Measurements from ENCODE around the gene ENTPD2. TPM values are rescaled to one million over a fixed set of nuclear protein-coding genes. Genes with fewer than 3 reads are reported as not detected.

ENTPD2 gene
- polyA plus RNA-seq, 10 donors: 7.5 to 16.5 (median 12.1) TPM

- no peak for DNase-seq
Observed at GRCh38 chr9:137018761-137019559, 34.9 kb downstream of the ENTPD2 start.

GRCh38 chr9:137017791-137018497 lies 35.9 kb downstream of the ENTPD2 start:
- DNase-seq: no peak

- no peak for DNase-seq
Observed at GRCh38 chr9:137017071-137017470, 36.8 kb downstream of the ENTPD2 start.

GRCh38 chr9:137016436-137016835 lies 37.4 kb downstream of the ENTPD2 start:
- no peak for DNase-seq

- no peak for DNase-seq
Observed at GRCh38 chr9:137015976-137016375, 37.9 kb downstream of the ENTPD2 start.

- DNase-seq: no peak
Observed at GRCh38 chr9:137015540-137015930, 38.3 kb downstream of the ENTPD2 start.

- DNase-seq: no peak
Observed at GRCh38 chr9:137014776-137015539, 38.9 kb downstream of the ENTPD2 start.

- no peak for DNase-seq
Observed at GRCh38 chr9:137014166-137014565, 39.7 kb downstream of the ENTPD2 start.

- DNase-seq: no peak
Observed at GRCh38 chr9:137013571-137013940, 40.3 kb downstream of the ENTPD2 start.

GRCh38 chr9:137012694-137013570 lies 40.9 kb downstream of the ENTPD2 start:
- DNase-seq: no peak

- no peak for DNase-seq
Observed at GRCh38 chr9:137011907-137012675, 41.8 kb downstream of the ENTPD2 start.

GRCh38 chr9:137011156-137011555 lies 42.7 kb downstream of the ENTPD2 start:
- DNase-seq: no peak

GRCh38 chr9:137009938-137010732 lies 43.7 kb downstream of the ENTPD2 start:
- DNase-seq: no peak

- no peak for DNase-seq
Observed at GRCh38 chr9:137009217-137009616, 44.6 kb downstream of the ENTPD2 start.

GRCh38 chr9:137008312-137008711 lies 45.5 kb downstream of the ENTPD2 start:
- DNase-seq: no peak

- no peak for DNase-seq
Observed at GRCh38 chr9:137007816-137008270, 46.0 kb downstream of the ENTPD2 start.

- DNase-seq: peak in 1 of 3 donors; percentile 62
Observed at GRCh38 chr9:137007108-137007815, 46.6 kb downstream of the ENTPD2 start.

GRCh38 chr9:137006116-137007003 lies 47.5 kb downstream of the ENTPD2 start:
- no peak for DNase-seq

Data from muscle of back (tissue), 11 donors.